GM19328 (cell line): ENCODE results near the gene RAB22A.
"Not testable (repeated sequence)": the region's sequence is repeated elsewhere in the genome, so short reads cannot be mapped to it uniquely, and the experiment has no call there.

ENCODE experiments used
- ATAC-seq: cut with Tn5 transposase; IDR thresholded peaks from one replicate; pipeline ENCODE4 v1.9.1; 2021; ENCODE audit warnings: mild to moderate bottlenecking, moderate library complexity; ENCODE audit not compliant: unreplicated experiment

The RAB22A gene

DNA sequence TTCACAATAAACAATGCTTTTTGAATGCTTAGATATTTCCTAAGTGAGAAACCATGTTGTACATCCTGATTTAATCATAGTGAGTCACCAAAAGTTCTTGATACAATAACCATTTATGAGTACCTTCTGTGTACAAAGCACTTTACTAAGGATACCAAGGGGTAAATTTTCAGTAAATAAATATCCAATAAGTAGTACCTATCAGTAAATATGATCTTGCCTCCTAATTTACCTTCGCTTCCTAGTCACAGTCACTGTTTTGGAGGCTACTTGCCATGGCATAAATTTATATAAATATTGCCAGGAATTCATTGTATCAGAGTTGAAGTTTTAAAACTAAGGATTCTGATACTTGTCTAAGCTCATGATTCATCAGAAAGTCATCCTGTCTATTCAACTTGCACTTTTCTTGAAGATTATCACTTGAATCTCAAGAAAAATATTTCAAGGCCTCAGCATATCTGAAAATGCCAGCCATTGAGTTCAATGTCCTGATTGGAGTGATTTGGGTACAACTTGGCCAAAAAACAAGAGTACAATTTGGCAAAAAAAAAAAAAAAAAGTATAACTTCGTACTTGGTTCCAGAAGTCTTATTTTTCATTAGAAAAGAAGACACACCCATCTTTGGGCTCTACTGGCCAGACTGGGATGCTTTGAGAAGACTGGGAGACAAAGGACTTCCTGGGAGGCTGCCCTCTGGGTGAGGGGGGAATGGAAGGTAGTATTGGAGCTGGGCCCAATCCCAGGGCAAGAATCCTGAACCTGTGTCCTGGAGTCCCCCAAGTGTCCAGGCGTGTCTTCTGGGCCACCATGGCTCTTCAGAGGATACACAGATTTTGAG lies 32.8 kb downstream of the RAB22A start:
- no peak for ATAC-seq

DNA sequence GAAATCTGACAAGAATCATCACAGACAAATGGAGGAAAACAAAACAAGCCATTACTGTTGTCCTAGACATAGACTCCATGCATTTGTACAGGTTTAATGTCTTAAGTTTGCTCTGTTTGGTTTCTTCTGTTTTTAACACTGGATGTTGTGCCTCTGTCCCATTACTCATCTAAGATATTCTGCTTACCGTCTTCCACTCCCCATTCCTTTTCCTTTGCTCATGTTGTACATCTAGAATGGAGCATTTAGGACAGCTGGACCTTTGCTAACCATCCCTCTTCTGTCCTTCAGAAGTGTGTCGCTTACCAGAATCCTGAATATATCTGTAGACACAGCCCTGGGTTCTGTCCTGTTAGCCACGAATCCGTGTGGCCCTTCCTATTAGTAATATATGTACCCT lies 35.2 kb downstream of the RAB22A start:
- ATAC-seq: no peak

DNA sequence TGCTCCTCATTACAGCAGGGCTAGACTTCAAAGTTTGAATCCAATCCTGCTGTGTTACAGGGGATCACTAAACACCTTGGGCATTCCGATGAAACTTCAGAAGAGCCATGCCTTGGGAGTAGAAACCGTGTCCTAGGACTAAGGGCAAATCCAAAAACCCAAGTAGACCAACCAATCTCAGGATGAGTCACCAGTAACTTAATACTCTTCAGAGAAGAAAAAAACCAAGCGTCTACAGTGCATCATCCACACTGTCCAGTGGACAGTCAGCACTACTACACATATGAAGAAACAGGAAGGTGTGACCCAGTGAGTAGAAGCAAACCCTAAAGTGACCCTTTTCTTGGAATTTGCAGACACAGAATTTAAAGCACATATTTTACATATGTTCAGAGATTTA lies 40.1 kb downstream of the RAB22A start:
- ATAC-seq: no peak

DNA sequence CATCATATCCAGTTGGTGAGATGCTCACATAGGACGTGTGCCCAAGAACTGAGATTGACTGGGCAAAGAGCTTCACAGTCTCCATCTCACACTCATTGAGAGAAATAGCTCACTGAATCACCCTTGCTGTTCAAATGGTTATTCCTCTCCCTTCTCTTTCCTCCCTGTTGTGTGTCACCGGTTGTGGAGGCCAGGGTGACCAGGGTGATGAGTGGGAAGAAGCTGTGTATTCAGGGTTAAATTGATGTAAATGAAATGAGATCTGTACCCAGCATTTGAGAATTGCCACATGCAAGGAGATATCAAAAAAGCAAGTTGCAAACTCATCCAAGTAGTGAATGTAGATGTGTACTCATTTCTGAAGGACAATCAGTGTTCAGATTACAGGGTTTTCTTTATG lies 43.0 kb downstream of the RAB22A start:
- ATAC-seq: no peak

DNA sequence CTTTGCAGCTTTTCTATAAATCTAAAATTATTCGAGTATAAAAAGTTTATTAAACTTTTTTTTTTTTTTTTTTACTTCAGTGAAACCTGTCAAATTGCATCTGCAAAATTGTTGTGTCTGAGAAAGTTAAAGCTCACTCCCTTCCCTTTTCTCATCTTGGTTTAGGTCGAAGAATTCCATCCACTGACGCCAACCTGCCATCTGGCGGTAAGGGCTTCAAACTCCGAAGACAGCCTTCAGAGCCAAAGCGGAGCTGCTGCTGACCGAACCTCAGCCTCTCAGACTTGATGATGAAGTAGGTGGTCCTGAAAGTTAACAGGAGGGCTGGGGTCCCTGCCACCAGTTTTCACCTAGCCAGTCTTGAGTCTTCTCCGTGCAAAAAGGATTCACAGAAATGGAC lies 49.9 kb downstream of the RAB22A start:
- ATAC-seq: no peak

DNA sequence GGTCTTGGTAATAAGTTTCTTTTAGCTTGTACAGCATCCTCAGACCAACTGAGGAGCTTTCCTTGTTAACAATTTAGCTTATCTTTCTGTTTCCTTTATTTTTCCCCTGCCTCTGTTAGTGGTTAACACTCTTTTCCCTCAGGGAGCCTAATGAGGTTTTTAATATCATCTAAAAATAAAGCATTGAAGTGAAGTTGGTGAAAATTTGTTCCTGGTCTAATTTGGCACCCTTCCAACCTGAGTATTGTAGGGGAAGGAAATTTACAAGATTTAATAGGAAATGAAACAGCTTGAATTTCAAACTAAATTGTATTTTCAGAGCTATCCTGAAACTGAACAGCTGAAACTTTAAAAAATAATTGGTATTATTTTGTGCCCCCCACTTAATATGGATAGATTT lies 51.4 kb downstream of the RAB22A start:
- ATAC-seq: no peak

DNA sequence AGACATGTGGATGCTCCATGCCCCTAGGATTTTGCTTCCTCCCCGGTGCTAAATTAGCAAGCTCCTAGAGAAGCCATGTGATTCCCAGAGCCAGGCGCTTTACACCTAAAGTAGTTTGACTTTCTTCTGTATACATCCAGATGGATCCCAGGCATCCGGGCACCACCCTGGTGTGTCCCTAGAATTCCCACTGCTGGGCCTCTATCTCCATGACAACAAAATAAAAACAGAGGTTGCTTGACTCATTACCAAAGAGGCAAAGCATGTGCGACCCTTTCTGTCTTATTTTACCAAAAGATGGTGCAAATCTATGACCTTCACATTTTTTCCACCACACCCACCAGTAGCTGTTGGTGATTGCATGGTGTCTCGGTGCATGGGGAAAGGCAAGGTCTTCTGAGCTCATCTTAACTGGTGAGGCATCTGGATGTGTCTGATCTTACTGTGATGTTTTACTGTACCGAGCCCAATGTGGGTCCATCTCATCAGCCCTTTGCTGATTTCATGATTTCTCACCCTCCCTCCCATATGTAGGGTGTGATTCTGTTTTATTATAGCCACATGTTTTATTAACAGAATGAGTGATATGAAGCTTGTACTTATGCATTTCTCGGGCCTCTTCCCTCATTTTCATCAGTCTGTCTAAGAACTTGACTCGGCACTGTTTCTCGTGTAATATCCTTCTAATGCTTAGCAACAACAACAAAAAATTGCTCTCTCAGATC lies 52.1 kb downstream of the RAB22A start:
- ATAC-seq: no peak

DNA sequence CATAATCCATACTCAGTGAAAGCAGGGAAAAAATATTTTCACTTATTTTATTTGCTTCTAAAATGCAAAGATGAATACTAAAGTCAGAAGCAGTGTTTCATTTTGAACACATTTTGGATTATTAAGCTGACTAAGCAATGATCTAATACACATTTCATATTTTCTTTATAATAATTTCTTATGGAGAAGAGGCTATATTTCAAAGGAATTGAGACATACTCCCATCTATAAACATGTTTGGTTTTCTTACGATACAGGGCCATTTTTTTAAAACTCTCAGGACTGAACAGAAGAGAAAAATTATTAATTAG lies 52.6 kb downstream of the RAB22A start:
- ATAC-seq: no peak

DNA sequence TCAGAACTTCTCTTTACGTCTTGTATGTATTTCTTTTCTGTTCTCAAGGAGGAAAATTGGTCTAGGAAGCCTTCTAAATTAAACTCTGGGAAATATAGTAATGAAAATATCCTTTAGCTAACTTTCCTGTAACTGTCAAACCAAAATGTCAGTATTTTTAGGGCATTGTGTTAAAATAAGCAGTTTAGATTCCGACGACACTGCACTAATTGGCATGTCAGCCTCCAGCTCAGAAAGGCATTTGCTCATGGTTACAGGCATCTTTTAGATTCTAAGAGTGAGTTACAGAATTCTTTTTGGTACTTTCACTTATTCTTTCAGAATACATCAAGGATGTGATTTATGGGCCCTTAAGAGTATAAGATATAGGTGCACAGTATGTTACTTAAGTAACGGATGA lies 53.5 kb downstream of the RAB22A start:
- no peak for ATAC-seq

DNA sequence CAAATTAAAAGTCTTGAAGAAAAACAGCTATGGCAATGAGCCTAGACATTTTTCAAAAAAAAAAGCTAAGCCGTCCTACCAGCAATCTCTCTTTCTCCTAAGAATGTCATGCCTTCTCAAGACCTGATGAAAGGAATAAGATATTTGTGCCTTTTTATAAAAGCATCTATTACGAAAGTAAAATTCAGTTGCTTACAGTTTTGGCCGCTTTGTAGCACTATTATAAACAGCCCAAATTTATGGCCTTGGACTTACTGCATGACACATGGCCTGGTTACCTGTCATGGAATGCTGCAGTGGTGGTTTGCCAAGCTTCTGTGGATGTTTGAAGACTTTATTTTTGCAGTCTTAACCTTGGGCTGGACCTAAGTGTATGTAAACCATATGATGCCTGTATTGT lies 57.4 kb downstream of the RAB22A start:
- ATAC-seq: no peak

DNA sequence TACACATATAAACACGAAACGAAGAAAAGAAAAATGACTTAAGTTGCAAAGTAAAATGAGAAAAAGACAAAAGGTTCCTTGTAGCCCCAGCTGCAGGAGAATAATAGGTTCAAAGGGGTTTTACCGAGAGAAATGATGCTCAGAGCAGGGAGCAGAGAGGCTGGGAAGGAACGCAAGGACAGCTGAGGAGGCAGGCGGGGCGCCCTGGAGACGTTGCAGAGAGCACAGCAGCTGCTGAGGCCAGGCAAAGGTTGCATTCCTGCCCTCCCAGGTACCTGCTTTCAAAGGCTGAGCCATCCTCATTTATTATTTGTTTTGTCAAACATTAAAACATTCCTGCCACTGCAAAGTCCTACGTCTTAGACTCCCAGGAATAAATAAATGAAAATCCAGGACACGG lies 63.3 kb downstream of the RAB22A start:
- ATAC-seq: no peak

DNA sequence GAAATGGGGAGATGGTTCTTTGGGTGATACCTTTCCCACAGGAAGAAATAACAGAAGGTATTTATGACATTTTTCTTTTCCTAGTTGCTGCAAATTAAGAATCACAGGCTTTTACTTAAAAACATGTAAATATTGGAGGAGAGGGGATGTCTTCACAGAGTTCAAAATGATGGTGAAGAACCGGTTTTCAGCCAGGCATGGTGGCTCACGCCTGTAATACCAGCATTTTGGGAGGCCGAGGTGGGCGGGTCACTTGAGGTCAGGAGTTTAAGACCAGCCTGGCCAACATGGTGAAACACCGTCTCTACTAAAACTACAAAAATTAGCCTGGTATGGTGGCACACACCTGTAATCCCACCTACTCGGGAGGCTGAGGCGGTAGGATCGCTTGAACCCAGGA lies 63.8 kb downstream of the RAB22A start:
- not testable (repeated sequence) for ATAC-seq

DNA sequence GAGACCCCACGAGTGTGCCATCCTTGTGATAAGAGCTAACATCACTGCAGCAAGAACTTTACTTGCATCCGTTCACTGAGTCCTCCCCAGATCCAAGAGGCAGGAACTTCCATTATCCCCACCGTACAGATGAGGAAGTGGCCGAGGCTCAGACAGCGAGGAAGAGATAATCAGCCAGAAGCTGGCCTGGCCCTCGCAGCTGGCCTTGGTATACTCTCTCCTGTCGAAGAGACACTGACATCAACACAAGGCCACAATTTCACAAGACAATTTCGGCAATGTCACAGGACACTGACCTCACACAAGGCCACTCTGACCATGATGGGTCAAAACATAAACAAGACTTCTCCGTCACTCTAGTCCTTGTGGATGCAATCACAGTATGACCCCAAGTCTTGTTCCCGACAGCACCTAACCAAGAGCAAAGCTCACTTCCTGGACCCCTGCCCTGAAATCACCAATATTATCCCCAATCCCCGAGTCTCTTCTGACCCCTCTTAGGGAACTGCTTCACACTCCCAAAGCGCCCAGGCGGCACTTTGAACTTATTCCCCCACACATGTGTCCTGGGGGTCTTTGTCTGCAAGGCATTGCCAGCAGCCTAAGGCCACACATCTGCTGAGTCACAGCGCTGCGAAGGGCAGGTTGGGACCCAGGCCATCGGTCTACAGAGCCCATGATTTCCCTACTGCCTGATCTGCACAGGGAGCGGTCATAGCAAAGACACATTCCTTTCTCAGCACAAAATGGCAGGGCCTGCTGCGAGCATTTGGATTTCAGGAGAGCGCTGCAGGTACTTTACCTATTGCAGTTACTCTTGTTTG lies 64.7 kb downstream of the RAB22A start:
- no peak for ATAC-seq

DNA sequence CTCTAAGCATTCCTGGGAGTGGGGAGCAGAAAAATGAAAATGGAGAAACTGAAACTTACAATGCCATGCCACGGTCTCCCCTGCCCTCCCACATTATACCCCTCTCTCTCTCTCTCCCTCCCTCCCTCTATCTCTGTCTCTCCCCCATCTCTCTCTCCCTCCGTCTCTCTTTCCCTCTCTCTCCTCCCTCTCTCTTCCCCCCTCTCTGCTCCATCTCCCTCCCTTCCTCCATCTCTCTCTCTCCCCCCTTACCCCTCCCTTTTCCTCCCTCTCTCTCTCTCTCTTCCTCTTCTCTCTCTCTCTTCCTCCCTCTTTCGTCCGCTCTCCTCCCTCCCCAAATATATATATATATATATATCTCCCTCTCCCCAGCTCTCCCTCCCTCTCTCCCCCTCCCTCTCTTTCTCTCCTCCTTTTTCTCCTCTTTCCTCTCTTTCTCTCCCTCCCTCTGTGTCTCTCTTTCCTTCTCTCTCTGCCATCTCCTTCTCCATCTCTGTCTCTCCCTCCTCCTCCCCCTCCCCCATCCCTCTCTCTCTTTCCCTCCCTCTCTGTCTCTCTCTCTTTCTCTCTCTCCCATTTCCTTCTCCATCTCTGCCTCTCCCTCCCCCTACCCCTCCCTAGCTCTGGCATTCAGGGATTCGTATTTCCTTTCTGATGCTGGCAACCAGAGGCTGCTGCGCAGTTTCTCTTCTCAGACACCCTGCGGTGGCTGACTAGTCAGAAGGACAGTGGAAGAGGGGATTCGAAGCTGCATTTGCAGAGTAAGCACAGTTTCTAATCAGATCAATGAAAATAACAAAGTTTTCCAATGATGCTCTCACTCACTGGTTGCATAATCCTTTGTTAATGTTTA lies 65.6 kb downstream of the RAB22A start:
- no peak for ATAC-seq

DNA sequence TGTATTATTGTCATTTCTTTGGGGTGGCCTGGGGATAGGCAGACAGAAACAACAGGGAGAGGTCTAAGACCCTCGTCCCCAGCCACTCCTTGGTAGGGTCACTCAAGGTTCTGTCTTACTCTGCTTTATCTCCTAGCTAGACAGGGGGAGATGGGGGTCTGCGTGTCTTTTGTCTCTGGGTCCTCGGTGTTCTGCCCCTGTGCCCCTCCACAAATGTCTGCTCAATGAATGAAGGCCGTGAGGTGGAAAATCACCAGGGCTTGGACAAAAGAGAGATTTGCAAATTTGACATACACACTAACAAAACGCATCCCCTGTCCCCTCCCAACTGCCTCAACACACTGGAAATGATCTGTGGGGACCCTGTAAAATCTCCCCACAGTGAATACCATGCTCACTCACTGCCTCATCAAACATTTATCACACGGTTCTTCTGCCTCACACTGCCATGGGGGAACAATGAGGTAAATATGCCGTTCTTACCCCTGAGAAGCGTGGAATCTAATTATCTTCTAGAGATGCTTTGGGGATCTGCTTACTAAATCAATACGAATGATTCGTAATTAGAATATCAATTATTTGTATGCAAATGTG lies 66.3 kb downstream of the RAB22A start:
- ATAC-seq: no peak

DNA sequence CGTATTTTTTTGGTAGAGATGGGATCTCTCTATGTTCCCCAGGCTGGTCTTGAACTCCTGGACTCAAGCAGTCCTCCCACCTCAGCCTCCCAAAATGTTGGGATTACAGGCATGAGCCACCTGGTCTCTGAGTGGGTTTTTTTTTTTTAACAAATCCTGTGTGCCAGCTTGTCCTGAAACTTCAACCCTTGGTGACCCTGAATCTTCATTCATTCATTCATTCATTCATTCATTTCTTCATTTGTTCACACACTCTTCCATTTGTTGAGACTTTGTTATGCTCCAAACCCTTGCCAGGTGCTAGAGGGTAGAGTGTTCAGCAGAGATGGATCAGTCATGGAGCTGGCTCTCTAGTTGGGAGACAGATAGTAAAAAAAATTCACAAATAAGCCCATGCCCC lies 67.5 kb downstream of the RAB22A start:
- no peak for ATAC-seq

DNA sequence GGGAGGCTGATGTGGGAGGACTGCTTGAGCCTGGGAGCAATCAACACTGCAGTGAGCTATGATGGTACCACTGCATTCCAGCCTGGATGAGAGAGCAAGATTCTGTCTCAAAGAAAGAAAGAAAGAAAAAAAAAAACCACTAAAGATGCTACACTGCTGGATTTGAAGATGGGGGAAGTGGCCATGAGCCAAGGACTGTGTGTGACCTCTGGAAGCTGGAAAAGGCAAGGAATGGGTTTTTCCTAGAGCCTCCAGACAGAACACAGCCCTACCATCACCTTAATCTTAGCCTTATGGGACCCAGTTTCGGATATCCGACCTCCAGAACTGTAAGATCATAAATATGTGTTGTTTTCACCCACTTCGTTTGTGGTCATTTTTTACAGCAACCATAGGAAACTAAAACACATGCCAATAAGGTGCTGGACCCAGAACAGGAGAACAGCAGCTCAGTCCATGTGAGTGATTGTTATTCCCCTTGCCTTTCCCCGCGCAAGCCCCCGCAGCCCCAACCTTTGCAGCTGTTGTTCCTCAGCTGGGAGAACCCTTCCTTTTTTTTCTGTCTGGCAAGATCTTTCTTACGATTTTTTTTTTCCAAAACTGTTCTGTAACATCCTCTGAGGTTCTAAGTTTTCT lies 68.4 kb downstream of the RAB22A start:
- ATAC-seq: no peak

DNA sequence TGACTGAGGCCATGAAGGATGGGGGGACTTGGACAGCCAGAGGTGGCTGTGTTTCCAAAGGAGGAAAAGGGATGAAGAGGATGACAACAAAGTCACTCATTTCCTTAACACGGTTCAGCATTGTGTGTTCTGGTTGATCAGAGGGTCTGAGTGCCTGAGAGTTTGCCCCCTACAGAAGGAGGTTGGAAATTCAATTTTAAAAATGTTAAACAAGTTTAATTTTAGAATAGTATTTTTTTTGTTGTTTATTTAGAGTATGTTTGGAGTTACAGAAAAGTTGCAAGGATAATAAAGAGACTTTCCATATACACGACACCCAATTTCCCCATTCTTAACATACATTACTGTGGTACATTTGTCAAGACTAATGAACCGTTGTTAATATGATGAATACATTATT lies 69.2 kb downstream of the RAB22A start:
- no peak for ATAC-seq

DNA sequence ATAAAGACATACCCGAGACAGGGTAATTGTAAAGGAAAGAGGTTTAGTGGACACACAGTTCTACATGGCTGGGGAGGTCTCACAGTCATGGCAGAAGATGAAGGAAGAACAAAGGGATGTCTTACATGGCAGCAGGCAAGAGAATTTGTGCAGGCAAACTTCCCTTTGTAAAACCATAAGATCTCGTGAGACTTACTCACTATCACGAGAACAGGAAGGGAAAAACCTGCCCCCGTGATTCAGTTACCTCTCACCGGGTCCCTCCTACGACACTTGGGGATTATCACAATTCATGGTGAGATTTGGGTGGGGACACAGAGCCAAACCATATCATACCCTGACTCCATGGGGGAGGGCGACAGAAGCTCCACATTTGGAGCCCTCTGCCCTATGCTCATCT lies 72.1 kb downstream of the RAB22A start:
- no peak for ATAC-seq

DNA sequence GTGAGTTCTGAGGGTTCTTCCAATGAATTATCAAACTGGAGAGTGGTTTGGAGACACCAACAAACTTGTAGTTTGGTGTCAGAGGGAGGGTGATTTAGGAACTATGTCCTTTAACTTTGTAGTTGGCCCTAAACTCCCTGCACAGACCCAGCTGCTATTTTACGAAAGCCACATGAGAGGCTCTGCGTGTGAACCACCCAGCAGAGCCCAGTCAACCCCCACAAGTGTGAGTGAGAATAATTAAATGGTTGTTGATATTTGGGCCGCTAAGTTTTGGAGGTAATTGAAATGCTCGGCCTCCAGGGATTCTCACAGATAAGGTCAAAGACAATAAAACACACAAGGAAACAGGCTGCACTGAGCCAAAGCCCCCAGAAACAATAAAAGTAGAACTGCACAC lies 72.6 kb downstream of the RAB22A start:
- no peak for ATAC-seq
